ENCODE measurements around the gene CNTNAP5. TPM values are rescaled to one million over a fixed set of nuclear protein-coding genes. Genes with fewer than 3 reads are reported as not detected.

Gene CNTNAP5
- total and polyA plus RNA-seq, 2 of the 13 experiments (the other 11 are each of a cell fraction or from before 2014, with no cell fraction given): not detected

DNA sequence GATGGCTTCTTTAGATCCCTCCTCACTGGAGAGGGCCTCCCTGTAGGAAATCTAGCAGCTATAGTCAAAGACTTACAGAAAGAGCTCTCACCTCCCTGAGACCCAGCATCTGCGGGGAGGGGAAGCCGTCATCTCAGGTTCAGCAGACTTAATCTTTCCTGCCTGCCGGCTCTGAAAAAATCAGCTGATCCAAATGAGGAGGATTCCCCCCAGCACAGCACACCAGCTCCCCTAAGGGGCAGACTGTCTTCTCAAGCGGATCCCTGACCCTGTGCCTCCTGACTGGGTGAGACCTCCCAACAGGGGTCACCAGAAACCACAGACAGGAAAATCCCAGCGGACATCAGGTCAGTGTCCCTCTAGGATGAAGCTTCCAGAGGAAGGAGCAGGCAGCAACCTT is 601.9 kb downstream of the CNTNAP5 start:
- Histone ChIP-seq H3K4me2 (ENCODE audit: low read depth, low read length) (no peak overlapping the region), H3K27me3 (ENCODE audit: control insufficient read depth in 1 of 2, insufficient read depth in 2 of 2, low read length in 2 of 2) (peaks cover 0 to 12% of the 10 kb centered on the region in 2 experiments; a peak in 2 of 5 replicates), H2AFZ (ENCODE audit: low read length) (no peak overlapping the region), H3K4me1 (ENCODE audit: insufficient read depth, low read length) (no peaks in the 10 kb centered on the region), H4K20me1 (ENCODE audit: insufficient read depth, low read length) (no peaks in the 10 kb centered on the region), H3K9me3 (ENCODE audit: low read length) (no peaks in the 10 kb centered on the region), H3K79me2 (ENCODE audit: insufficient read depth, low read length) (no peaks in the 10 kb centered on the region), H3K9ac (ENCODE audit: insufficient read depth, low read depth, low read length) (no peak overlapping the region), H3K27ac (ENCODE audit: extremely low read length, insufficient read depth, low read length) (no peak overlapping the region), H3K36me3 (replicated peaks in 1 of 2; ENCODE audit: control insufficient read depth in 1 of 2, insufficient read depth in 2 of 2, low read length in 2 of 2) (no peaks in the 10 kb centered on the region), H3K4me3 (replicated peaks in 1 of 3; ENCODE audit: insufficient read depth in 1 of 3, low read depth in 2 of 3, low read length in 3 of 3) (no peak overlapping the region)
- FAIRE-seq (no peak), DNase-seq (ENCODE audit: low spot score) (no peak), ATAC-seq (no peak)
- TF ChIP-seq SKI (IDR thresholded peaks at IDR 0.05; ENCODE audit: partially characterized antibody): no peak
- TF ChIP-seq ZNF776 (CRISPR knock-in tag; IDR thresholded peaks at IDR 0.05): no peak
- TF ChIP-seq MAFF (IDR thresholded peaks at IDR 0.05; ENCODE audit: low read depth, low read length): no peak
- TF ChIP-seq, protein P1, sequence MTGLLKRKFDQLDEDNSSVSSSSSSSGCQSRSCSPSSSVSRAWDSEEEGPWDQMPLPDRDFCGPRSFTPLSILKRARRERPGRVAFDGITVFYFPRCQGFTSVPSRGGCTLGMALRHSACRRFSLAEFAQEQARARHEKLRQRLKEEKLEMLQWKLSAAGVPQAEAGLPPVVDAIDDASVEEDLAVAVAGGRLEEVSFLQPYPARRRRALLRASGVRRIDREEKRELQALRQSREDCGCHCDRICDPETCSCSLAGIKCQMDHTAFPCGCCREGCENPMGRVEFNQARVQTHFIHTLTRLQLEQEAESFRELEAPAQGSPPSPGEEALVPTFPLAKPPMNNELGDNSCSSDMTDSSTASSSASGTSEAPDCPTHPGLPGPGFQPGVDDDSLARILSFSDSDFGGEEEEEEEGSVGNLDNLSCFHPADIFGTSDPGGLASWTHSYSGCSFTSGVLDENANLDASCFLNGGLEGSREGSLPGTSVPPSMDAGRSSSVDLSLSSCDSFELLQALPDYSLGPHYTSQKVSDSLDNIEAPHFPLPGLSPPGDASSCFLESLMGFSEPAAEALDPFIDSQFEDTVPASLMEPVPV (CRISPR knock-in tag; IDR thresholded peaks at IDR 0.05): no peak
- TF ChIP-seq, protein P2, sequence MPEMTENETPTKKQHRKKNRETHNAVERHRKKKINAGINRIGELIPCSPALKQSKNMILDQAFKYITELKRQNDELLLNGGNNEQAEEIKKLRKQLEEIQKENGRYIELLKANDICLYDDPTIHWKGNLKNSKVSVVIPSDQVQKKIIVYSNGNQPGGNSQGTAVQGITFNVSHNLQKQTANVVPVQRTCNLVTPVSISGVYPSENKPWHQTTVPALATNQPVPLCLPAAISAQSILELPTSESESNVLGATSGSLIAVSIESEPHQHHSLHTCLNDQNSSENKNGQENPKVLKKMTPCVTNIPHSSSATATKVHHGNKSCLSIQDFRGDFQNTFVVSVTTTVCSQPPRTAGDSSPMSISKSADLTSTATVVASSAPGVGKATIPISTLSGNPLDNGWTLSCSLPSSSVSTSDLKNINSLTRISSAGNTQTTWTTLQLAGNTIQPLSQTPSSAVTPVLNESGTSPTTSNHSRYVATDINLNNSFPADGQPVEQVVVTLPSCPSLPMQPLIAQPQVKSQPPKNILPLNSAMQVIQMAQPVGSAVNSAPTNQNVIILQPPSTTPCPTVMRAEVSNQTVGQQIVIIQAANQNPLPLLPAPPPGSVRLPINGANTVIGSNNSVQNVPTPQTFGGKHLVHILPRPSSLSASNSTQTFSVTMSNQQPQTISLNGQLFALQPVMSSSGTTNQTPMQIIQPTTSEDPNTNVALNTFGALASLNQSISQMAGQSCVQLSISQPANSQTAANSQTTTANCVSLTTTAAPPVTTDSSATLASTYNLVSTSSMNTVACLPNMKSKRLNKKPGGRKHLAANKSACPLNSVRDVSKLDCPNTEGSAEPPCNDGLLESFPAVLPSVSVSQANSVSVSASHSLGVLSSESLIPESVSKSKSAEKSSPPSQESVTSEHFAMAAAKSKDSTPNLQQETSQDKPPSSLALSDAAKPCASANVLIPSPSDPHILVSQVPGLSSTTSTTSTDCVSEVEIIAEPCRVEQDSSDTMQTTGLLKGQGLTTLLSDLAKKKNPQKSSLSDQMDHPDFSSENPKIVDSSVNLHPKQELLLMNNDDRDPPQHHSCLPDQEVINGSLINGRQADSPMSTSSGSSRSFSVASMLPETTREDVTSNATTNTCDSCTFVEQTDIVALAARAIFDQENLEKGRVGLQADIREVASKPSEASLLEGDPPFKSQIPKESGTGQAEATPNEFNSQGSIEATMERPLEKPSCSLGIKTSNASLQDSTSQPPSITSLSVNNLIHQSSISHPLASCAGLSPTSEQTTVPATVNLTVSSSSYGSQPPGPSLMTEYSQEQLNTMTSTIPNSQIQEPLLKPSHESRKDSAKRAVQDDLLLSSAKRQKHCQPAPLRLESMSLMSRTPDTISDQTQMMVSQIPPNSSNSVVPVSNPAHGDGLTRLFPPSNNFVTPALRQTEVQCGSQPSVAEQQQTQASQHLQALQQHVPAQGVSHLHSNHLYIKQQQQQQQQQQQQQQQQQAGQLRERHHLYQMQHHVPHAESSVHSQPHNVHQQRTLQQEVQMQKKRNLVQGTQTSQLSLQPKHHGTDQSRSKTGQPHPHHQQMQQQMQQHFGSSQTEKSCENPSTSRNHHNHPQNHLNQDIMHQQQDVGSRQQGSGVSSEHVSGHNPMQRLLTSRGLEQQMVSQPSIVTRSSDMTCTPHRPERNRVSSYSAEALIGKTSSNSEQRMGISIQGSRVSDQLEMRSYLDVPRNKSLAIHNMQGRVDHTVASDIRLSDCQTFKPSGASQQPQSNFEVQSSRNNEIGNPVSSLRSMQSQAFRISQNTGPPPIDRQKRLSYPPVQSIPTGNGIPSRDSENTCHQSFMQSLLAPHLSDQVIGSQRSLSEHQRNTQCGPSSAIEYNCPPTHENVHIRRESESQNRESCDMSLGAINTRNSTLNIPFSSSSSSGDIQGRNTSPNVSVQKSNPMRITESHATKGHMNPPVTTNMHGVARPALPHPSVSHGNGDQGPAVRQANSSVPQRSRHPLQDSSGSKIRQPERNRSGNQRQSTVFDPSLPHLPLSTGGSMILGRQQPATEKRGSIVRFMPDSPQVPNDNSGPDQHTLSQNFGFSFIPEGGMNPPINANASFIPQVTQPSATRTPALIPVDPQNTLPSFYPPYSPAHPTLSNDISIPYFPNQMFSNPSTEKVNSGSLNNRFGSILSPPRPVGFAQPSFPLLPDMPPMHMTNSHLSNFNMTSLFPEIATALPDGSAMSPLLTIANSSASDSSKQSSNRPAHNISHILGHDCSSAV (CRISPR knock-in tag; IDR thresholded peaks at IDR 0.05; ENCODE audit: borderline replicate concordance): no peak
- TF ChIP-seq ELF3 (CRISPR knock-in tag; IDR thresholded peaks at IDR 0.05): no peak
- BruUV-seq (replicated peaks): no TSS peak
- ChIA-PET POLR2A (no interaction called here), CTCF (ENCODE audit: low intra/inter-chr PET ratio, low total read pairs) (no interaction called here)
- intact Hi-C loops (cut with micrococcal nuclease; ENCODE audit: unreplicated experiment) (no loop called here), in situ Hi-C loops (cut with HindIII; ENCODE audit: extremely low pct_ligation_motif_present, low pct_unique_long_range_greater_than_20kb) (no loop called here)
- WGBS (ENCODE audit: low lambda C conversion rate): 33% methylated on average over 3 of the region's 5 CpGs
